Measurements from ENCODE around the gene TMEM259. TPM values are rescaled to one million over a fixed set of nuclear protein-coding genes. Genes with fewer than 3 reads are reported as not detected.

TMEM259 gene
- total RNA-seq, 1 donor from 2014 or later = 260 TPM

GRCh38 chr19:990746-991145 is 30.2 kb downstream of the TMEM259 start:
- DNase-seq (ENCODE audit: extremely low read depth, low read depth, low spot score) = no peak

- DNase-seq (ENCODE audit: extremely low read depth, low read depth, low spot score) = no peak
These were observed 30.8 kb downstream of the TMEM259 start for GRCh38 chr19:990119-990571.

- DNase-seq (ENCODE audit: extremely low read depth, low read depth, low spot score) = no peak
These were observed 31.4 kb downstream of the TMEM259 start for GRCh38 chr19:989381-990081.

GRCh38 chr19:988510-988909 is 32.4 kb downstream of the TMEM259 start:
- DNase-seq (ENCODE audit: extremely low read depth, low read depth, low spot score) = no peak

- no peak for DNase-seq (ENCODE audit: extremely low read depth, low read depth, low spot score)
These were observed 32.8 kb downstream of the TMEM259 start for GRCh38 chr19:988081-988480.

- no peak for DNase-seq (ENCODE audit: extremely low read depth, low read depth, low spot score)
These were observed 34.8 kb downstream of the TMEM259 start for GRCh38 chr19:986083-986482.

GRCh38 chr19:984165-984967 is 36.6 kb downstream of the TMEM259 start, which contains the start of gene WDR18:
Gene WDR18, plus strand, starts transcription at chr19:984345. Its CDS starts 9 bp downstream, at chr19:984354.
- DNase-seq (ENCODE audit: extremely low read depth, low read depth, low spot score) = no peak

GRCh38 chr19:982567-983170 is 38.3 kb downstream of the TMEM259 start:
- no peak for DNase-seq (ENCODE audit: extremely low read depth, low read depth, low spot score)

- DNase-seq (ENCODE audit: extremely low read depth, low read depth, low spot score) = no peak
These were observed 40.6 kb downstream of the TMEM259 start for GRCh38 chr19:980133-980998.

- DNase-seq (ENCODE audit: extremely low read depth, low read depth, low spot score) = no peak
These were observed 41.6 kb downstream of the TMEM259 start for GRCh38 chr19:979318-979741.

- DNase-seq (ENCODE audit: extremely low read depth, low read depth, low spot score) = no peak
These were observed 43.9 kb downstream of the TMEM259 start for GRCh38 chr19:977058-977464.

- DNase-seq (ENCODE audit: extremely low read depth, low read depth, low spot score) = no peak
These were observed 44.4 kb downstream of the TMEM259 start for GRCh38 chr19:976476-976875.

GRCh38 chr19:974564-975257 is 46.2 kb downstream of the TMEM259 start:
- no peak for DNase-seq (ENCODE audit: extremely low read depth, low read depth, low spot score)

GRCh38 chr19:973726-974563 is 47.0 kb downstream of the TMEM259 start:
- no peak for DNase-seq (ENCODE audit: extremely low read depth, low read depth, low spot score)

GRCh38 chr19:972281-972680 is 48.6 kb downstream of the TMEM259 start:
- no peak for DNase-seq (ENCODE audit: extremely low read depth, low read depth, low spot score)

- DNase-seq (ENCODE audit: extremely low read depth, low read depth, low spot score) = no peak
These were observed 49.1 kb downstream of the TMEM259 start for GRCh38 chr19:971795-972194.

GRCh38 chr19:970695-971094 is 50.2 kb downstream of the TMEM259 start:
- no peak for DNase-seq (ENCODE audit: extremely low read depth, low read depth, low spot score)

- no peak for DNase-seq (ENCODE audit: extremely low read depth, low read depth, low spot score)
These were observed 54.3 kb downstream of the TMEM259 start for GRCh38 chr19:966485-967088.
